H4 (cell line): ENCODE measurements around the gene CACNA2D1. TPM values are rescaled to one million over a fixed set of nuclear protein-coding genes. Genes with fewer than 3 reads are reported as not detected.

Source experiments
- DNase-seq: peaks from one replicate; pipeline ENCODE4 v3.0.0-alpha.2; 2015; ENCODE audit warnings: low spot score
- total RNA-seq: library from RNA; depleted of rRNA; stranded (reverse); fragments of >200 nt; shearing (Covaris generic); gene quantifications from 2 replicates; pipeline ENCODE4 v1.2.3, GENCODE V29; 2014; rRNA removed

CACNA2D1 gene
- total RNA-seq: 28.0 and 33.2 TPM in 2 replicates

- DNase-seq: peak; percentile 92
These were observed at the start of gene CACNA2D1 for GRCh38 chr7:82443547-82444219. CACNA2D1 (minus strand) TSS chr7:82443777.

- DNase-seq: peak; percentile 31
These were observed 38.0 kb upstream of the CACNA2D1 start for GRCh38 chr7:82481499-82482097.

GRCh38 chr7:82477733-82478515 is 34.3 kb upstream of the CACNA2D1 start:
- no peak for DNase-seq

- no peak for DNase-seq
These were observed 29.4 kb upstream of the CACNA2D1 start for GRCh38 chr7:82472966-82473365.

GRCh38 chr7:82471351-82472020 is 27.9 kb upstream of the CACNA2D1 start:
- no peak for DNase-seq

GRCh38 chr7:82469207-82469606 is 25.6 kb upstream of the CACNA2D1 start:
- DNase-seq: no peak

GRCh38 chr7:82468435-82468834 is 24.9 kb upstream of the CACNA2D1 start:
- DNase-seq: no peak

GRCh38 chr7:82467020-82467419 is 23.4 kb upstream of the CACNA2D1 start:
- DNase-seq: no peak

- DNase-seq: no peak
These were observed 20.8 kb upstream of the CACNA2D1 start for GRCh38 chr7:82464372-82464771.

GRCh38 chr7:82455295-82455694 is 11.7 kb upstream of the CACNA2D1 start:
- DNase-seq: no peak

- DNase-seq: no peak
These were observed 7.2 kb upstream of the CACNA2D1 start for GRCh38 chr7:82450759-82451158.

GRCh38 chr7:82449910-82450309 is 6.3 kb upstream of the CACNA2D1 start:
- DNase-seq: no peak

GRCh38 chr7:82446897-82447296 is 3.3 kb upstream of the CACNA2D1 start:
- no peak for DNase-seq

GRCh38 chr7:82445271-82445670 is 1.7 kb upstream of the CACNA2D1 start:
- DNase-seq: no peak

- peak; percentile 67 for DNase-seq
These were observed 788 bp upstream of the CACNA2D1 start for GRCh38 chr7:82444220-82444909.

GRCh38 chr7:82443036-82443546 is 486 bp downstream of the CACNA2D1 start:
- peak; percentile 41 for DNase-seq

- DNase-seq: peak; percentile 21
These were observed 1.0 kb downstream of the CACNA2D1 start for GRCh38 chr7:82442492-82443035.

- peak; percentile 41 for DNase-seq
These were observed 1.7 kb downstream of the CACNA2D1 start for GRCh38 chr7:82441669-82442478.

GRCh38 chr7:82438521-82438920 is 5.1 kb downstream of the CACNA2D1 start:
- no peak for DNase-seq

- no peak for DNase-seq
These were observed 7.8 kb downstream of the CACNA2D1 start for GRCh38 chr7:82435769-82436168.
